PC-9 (cell line): ENCODE measurements around the gene TVP23A. TPM values are rescaled to one million over a fixed set of nuclear protein-coding genes. Genes with fewer than 3 reads are reported as not detected.

Source experiments
- BruUV-seq: library from RNA; stranded (reverse); fragments of 400-500 nt; replicated peaks from 2 replicates; lab custom pipeline; 2021; lab: Mats Ljungman, UMichigan
- CTCF ChIA-PET: fragments of 300-600 bp; sonication (Branson Sonifier 250); formaldehyde crosslinking; loops from one replicate; lab custom pipeline; 2022; ENCODE audit warnings: antibody characterized with exemption; lab: Charles Lee
- POLR2A ChIA-PET: fragments of 300-600 bp; sonication (Branson Sonifier 250); formaldehyde crosslinking; loops from one replicate; lab custom pipeline; 2022; ENCODE audit warnings: antibody characterized with exemption; ENCODE audit not compliant: unreplicated experiment; lab: Charles Lee
- DNase-seq, 2 experiments: peaks; one replicate each; pipeline versions ENCODE4 v3.0.0 to v3.0.0-alpha.2; 2015 to 2022; ENCODE audit warnings: mixed read lengths in 1 of 2
- H2AFZ ChIP-seq: fragments of 200-600 bp; sonication (generic); 2 replicates; pipeline ENCODE4 v1.8.1; 2017; ENCODE audit warnings: antibody characterized with exemption
- H3F3A ChIP-seq: fragments of 200-600 bp; sonication (generic); 2 replicates; pipeline ENCODE4 v1.8.1; 2017; ENCODE audit warnings: antibody characterized with exemption, mild to moderate bottlenecking, low read depth; ENCODE audit not compliant: insufficient read depth
- H3K27ac ChIP-seq: fragments of 200-600 bp; sonication (generic); 2 replicates; pipeline ENCODE4 v1.6.1; 2016; ENCODE audit warnings: mixed run types
- H3K27me3 ChIP-seq: fragments of 200-600 bp; sonication (generic); 2 replicates; pipeline ENCODE4 v1.6.1; 2016; ENCODE audit warnings: low read depth, mixed run types; ENCODE audit not compliant: insufficient read depth
- H3K36me3 ChIP-seq: fragments of 200-600 bp; sonication (generic); 2 replicates; pipeline ENCODE4 v1.6.1; 2016; ENCODE audit warnings: low read depth, mixed run types
- H3K4me1 ChIP-seq: fragments of 200-600 bp; sonication (generic); replicated peaks from 2 replicates; pipeline ENCODE4 v1.6.1; 2016; ENCODE audit warnings: mixed run types; ENCODE audit not compliant: insufficient read depth
- H3K4me2 ChIP-seq: fragments of 200-600 bp; sonication (generic); 2 replicates; pipeline ENCODE4 v1.6.1; 2017; ENCODE audit warnings: mixed run types
- H3K4me3 ChIP-seq: fragments of 200-600 bp; sonication (generic); 2 replicates; pipeline ENCODE4 v1.6.1; 2016; ENCODE audit warnings: mixed run types
- H3K79me2 ChIP-seq: fragments of 200-600 bp; sonication (generic); 2 replicates; pipeline ENCODE4 v1.6.1; 2017; ENCODE audit warnings: low read depth, mixed run types
- H3K9me2 ChIP-seq: fragments of 200-600 bp; sonication (generic); 2 replicates; pipeline ENCODE4 v1.8.1; 2017; ENCODE audit warnings: mild to moderate bottlenecking; ENCODE audit not compliant: insufficient read depth
- H3K9me3 ChIP-seq: fragments of 200-600 bp; sonication (generic); 2 replicates; pipeline ENCODE4 v1.8.1; 2016; ENCODE audit warnings: low read depth; ENCODE audit not compliant: insufficient read depth
- H4K20me1 ChIP-seq: fragments of 200-600 bp; sonication (generic); 2 replicates; pipeline ENCODE4 v1.8.1; 2017; ENCODE audit not compliant: insufficient read depth
- CTCF ChIP-seq: fragments of 200-600 bp; sonication (generic); conservative IDR thresholded peaks from 2 replicates; pipeline ENCODE4 v1.6.1; 2017; ENCODE audit warnings: mixed run types, antibody characterized with exemption, mild to moderate bottlenecking, moderate library complexity
- EZH2 ChIP-seq: fragments of 200-600 bp; sonication (generic); IDR thresholded peaks from 2 replicates; pipeline ENCODE4 v1.8.0; 2017; ENCODE audit warnings: antibody characterized with exemption, low read depth
- intact Hi-C: fragments of 100-400 bp; cut with micrococcal nuclease; formaldehyde crosslinking; loops from one replicate; pipeline ENCODE4 v1.10.0; 2022; ENCODE audit not compliant: unreplicated experiment
- total RNA-seq: library from RNA; stranded (reverse); gene quantifications from 2 replicates; pipeline ENCODE4 v1.2.3, GENCODE V29; 2021

Gene TVP23A
- total RNA-seq, 1 experiment from 2014 or later: not detected

GRCh38 chr16:10840703-10841102, 22.1 kb upstream of the TVP23A start:
- intact Hi-C loops: no loop called here
- Histone ChIP-seq H3K9me3 (no peaks in the 10 kb centered on the region), H3K36me3 (no peaks in the 10 kb centered on the region), H3K27me3 (peaks cover 30% of the 10 kb centered on the region), H3K9me2 (no peaks in the 10 kb centered on the region), H4K20me1 (no peaks in the 10 kb centered on the region), H2AFZ (no peak overlapping the region), H3K79me2 (no peaks in the 10 kb centered on the region), H3K4me1 (no peaks in the 10 kb centered on the region), H3K4me3 (no peak overlapping the region), H3K4me2 (no peak overlapping the region), H3F3A (no peaks in the 10 kb centered on the region), H3K27ac (no peak overlapping the region)
- TF ChIP-seq CTCF: no peak
- POLR2A ChIA-PET: no interaction called here
- DNase-seq: no peak
- CTCF ChIA-PET: no interaction called here
- no TSS peak for BruUV-seq

- H3K36me3 ChIP-seq: no peaks in the 10 kb centered on the region
- H3F3A ChIP-seq: no peaks in the 10 kb centered on the region
- no peaks in the 10 kb centered on the region for H3K9me2 ChIP-seq
- no peak for DNase-seq
- intact Hi-C loops: no loop called here
- no peaks in the 10 kb centered on the region for H3K79me2 ChIP-seq
- H3K27ac ChIP-seq: no peak overlapping the region
- H3K4me2 ChIP-seq: no peak overlapping the region
- ChIA-PET POLR2A (no interaction called here), CTCF (no interaction called here)
- H3K9me3 ChIP-seq: no peaks in the 10 kb centered on the region
- TF ChIP-seq EZH2: no peak
- TF ChIP-seq CTCF: no peak
- no peaks in the 10 kb centered on the region for H4K20me1 ChIP-seq
- H2AFZ ChIP-seq: no peak overlapping the region
- no peak overlapping the region for H3K4me3 ChIP-seq
- no peaks in the 10 kb centered on the region for H3K4me1 ChIP-seq
- no TSS peak for BruUV-seq
- H3K27me3 ChIP-seq: peaks cover 25% of the 10 kb centered on the region
These were observed 20.7 kb upstream of the TVP23A start for GRCh38 chr16:10839279-10839666.

- ChIA-PET CTCF (no interaction called here), POLR2A (no interaction called here)
- Histone ChIP-seq H3K9me2 (no peaks in the 10 kb centered on the region), H4K20me1 (no peaks in the 10 kb centered on the region), H3F3A (no peaks in the 10 kb centered on the region), H3K4me1 (no peaks in the 10 kb centered on the region), H3K4me3 (no peak overlapping the region), H3K79me2 (no peaks in the 10 kb centered on the region), H3K36me3 (no peaks in the 10 kb centered on the region), H3K27ac (no peak overlapping the region), H2AFZ (no peak overlapping the region), H3K9me3 (no peaks in the 10 kb centered on the region), H3K27me3 (peaks cover 25% of the 10 kb centered on the region), H3K4me2 (no peak overlapping the region)
- BruUV-seq: no TSS peak
- intact Hi-C loops: no loop called here
- TF ChIP-seq CTCF (no peak), EZH2 (no peak)
- DNase-seq: no peak
These were observed 20.2 kb upstream of the TVP23A start for GRCh38 chr16:10838621-10839278.
